Activated naive CD4-positive, alpha-beta T cell treated with Interleukin-2 at 50 U/mL for 16 hours (primary cell): ENCODE data around the gene TET2.
A peak's percentile ranks its signal among the peaks of the same experiment; 100 is the strongest.

Experiments
- DNase-seq: peaks from one replicate; pipeline ENCODE4 v3.0.0-alpha.2; 2020

Gene TET2

DNA sequence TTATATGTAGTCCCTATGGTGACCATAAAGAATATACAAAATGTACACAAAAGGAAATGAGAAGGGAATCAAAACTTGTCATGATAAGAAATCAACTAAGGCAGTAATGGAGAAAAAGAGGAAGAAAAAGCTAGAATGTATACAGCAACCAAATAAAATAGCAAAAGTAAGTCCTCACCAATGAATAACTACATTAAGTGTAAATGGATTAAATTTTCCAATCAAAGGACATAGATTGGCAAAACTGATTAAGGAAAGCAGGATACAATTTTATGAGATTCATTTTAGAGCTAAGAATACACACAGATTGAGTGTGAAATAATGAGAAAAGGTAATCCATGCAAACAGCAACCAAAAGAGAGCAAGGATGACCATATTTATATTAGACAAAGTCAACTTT lies 157.4 kb downstream of the TET2 start:
- DNase-seq: no peak

DNA sequence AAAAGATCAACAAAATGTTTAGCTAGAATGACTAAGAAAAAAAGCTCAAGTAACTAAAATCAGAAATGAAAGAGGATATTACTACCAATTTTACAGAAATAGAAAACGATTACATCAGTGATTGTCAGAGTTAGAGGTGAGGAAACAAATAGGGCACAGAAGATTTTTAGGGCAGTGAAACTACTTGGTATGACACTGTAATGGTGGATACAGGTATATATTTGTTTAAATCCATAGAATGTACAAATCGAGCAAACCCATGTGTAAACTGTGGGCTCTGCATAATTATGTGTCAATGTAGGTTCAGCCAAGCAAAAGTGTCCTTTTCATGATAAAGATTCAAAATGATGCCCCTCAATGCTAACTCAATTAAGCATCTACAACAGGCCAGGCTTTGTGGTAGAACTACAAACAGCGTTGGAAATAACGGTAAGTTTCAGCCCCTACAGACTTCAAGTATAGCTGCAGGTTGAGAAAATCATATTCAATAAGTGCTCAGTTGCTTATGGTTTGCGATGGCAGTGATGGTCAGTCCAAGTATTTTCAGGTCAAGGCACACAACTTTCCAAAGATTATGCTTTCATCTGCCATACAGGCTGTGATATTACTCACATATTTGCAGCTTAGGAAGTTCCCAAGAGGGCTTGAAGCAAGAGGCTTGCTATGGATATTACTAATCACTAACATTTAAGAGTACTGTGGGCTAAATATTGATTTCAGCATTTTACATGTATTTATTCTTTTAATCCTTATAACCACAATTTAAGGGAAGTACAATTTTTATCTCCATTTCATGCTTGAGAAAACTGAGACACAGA lies 158.6 kb downstream of the TET2 start:
- DNase-seq: no peak

DNA sequence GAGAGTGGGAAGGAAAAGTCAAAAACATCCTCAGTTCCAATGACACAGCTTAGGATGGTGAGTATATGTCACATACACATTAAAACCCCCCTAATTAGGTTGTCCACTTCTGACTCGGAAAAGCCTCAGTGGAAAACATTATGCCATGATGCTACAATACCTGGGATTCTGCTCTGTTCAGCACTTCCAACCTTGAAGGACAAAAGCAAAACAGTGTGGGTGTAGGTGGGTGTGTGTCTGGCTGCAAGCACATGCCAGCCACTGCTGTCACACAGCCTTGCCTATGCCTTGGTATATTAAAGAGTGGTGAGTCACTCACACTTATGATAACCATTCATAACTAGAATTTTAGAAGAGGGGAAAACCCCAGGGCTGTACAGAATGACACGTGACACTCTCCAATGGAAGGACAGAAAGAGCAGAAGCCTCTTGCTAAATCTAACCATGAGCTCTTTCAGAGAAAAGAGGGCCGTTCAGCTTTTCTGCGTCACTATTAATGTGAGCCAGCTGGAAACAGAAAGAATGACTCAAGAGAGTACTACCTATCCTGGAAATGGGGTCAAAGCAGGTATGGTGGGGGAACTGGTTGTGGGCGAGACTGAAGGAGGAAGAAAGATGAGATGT lies 159.6 kb downstream of the TET2 start:
- DNase-seq: peak; percentile 70

DNA sequence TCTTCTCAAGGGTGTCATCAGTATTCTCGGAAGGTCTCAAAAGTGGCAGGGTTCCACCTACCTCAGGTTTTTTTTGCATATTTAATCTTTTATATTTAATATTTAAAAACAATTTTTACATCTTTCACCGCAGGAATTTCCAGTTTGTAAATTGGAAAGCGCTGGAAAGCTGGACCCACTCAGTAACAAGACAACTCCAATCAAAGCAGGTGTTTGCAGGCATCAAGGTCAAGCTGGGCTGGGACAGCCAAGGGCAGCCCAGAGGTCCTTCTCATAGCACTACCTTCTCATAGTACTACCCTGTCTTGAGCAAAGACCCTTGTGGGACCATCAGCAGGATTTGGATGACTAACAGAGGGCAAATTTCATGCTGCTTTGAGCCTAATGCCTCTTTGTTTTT lies 160.1 kb downstream of the TET2 start:
- DNase-seq: no peak

DNA sequence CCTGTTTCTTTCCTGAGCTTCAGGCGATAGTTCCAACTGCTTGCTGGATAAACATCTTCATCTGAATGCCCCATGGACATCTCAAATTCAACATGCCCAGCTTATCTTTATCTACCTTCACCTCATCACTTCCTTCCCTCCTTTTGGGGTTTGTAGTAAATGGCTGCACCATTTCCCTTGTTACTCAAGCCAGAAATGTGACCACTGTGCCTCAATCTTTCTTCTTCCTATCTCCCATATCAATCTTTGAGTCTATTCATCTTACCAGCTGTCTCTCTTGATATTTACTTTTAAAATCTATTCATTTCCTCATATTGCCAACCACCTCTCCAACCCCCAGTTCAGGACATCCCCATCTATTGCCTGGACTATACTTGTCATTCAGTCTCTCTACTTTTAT lies 171.8 kb downstream of the TET2 start:
- no peak for DNase-seq

DNA sequence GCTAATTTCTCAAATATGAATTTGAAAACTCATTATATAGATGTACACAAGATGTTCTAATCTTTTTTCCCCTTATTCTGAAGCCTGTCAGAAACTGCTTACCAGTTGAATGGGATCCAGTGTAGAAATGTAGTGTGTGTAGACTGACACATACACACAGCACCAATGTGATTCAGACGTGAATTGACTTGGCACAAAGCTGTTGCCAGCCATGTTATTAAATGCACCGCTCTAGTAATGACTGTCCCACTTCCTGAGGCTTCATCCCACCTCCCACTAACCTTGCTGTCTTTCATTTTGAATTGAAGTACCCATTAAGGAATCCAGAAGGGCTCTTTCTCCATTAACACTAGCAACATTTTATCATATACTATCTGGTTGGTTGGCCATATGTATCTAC lies 180.5 kb downstream of the TET2 start:
- DNase-seq: peak; percentile 5

DNA sequence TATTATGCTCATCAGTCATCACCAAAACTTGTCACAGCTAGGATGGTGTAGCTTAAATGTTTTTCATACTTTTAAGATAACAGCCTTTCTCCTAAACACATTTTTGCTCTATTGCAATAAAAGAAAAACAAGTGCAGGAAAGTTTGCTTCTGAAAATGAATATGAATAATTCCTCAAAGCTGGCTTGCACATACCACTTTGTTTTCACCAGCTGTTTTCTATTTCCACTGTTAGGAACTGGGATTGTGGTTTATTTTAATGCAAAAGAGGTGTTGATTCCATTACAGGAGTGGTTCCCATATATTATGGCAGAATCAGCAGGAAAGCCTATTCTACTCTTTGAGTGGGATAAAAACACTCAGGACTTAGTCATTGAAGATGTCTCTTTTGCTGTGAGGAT lies 181.3 kb downstream of the TET2 start:
- DNase-seq: no peak

DNA sequence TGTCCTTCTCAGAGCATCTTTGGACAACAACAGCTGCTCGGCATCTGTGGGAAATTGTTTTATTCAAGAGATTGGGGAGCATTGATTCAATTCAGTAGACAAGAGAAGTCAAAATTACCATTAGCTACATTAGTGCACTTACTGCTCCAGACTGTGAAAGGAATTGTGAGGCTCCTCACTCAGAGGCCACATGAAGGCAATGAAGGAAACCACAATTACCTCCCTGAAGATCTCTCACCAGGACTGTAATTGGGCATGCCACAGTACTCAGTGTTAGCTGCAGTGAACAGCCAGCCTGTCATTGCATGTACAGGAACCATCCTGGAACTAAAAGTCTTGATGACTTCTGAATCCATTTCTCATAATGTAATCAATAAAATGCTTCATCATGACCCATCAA lies 182.4 kb downstream of the TET2 start:
- DNase-seq: no peak
